Activated B cell treated with CpG ODN at 0.5 μM for 24 hours (primary cell): ENCODE measurements around the gene PPFIA1. TPM values are rescaled to one million over a fixed set of nuclear protein-coding genes. Genes with fewer than 3 reads are reported as not detected.
"Not testable (repeated sequence)": the region's sequence is repeated elsewhere in the genome, so short reads cannot be mapped to it uniquely, and the experiment has no call there.

Experiments used
- ATAC-seq: fragments of 200-7000 bp; cut with Tn5 transposase; one replicate; pipeline ENCODE4 v1.10.0; 2021; ENCODE audit warnings: low read depth, mild to moderate bottlenecking, moderate library complexity
- CTCF ChIA-PET: fragments of 350-600 bp; sonication (Branson Sonifier 250); formaldehyde crosslinking; loops from one replicate; lab custom pipeline; 2021; ENCODE audit warnings: antibody characterized with exemption; lab: Charles Lee
- POLR2A ChIA-PET: fragments of 350-600 bp; sonication (Branson Sonifier 250); formaldehyde crosslinking; loops from one replicate; lab custom pipeline; 2021; ENCODE audit warnings: antibody characterized with exemption; lab: Charles Lee
- DNase-seq: peaks from one replicate; pipeline ENCODE4 v3.0.0; 2022
- H3K27ac Mint-ChIP-seq: one replicate; pipeline ENCODE4 v1.8.0; 2020; ENCODE audit warnings: mixed read lengths
- H3K27me3 Mint-ChIP-seq: one replicate; pipeline ENCODE4 v1.8.0; 2021; ENCODE audit warnings: mixed read lengths
- H3K36me3 Mint-ChIP-seq: one replicate; pipeline ENCODE4 v1.8.0; 2021; ENCODE audit warnings: low read depth, mixed read lengths
- H3K4me1 Mint-ChIP-seq: one replicate; pipeline ENCODE4 v1.8.0; 2021; ENCODE audit warnings: mixed read lengths
- H3K4me3 Mint-ChIP-seq: one replicate; pipeline ENCODE4 v1.8.0; 2020; ENCODE audit warnings: mild to moderate bottlenecking, mixed read lengths
- H3K9me3 Mint-ChIP-seq: one replicate; pipeline ENCODE4 v1.8.0; 2020; ENCODE audit warnings: mixed read lengths
- CTCF ChIP-seq: fragments of 200-600 bp; IDR thresholded peaks from one replicate; pipeline ENCODE4 v1.8.0; 2022; ENCODE audit warnings: antibody characterized with exemption, mild to moderate bottlenecking
- intact Hi-C: fragments of 100-400 bp; cut with micrococcal nuclease; formaldehyde crosslinking; loops from one replicate; pipeline ENCODE4 v1.15.1; 2024
- total RNA-seq: library from RNA; stranded (reverse); gene quantifications from 2 replicates; pipeline ENCODE4 v1.2.3, GENCODE V29; 2022

PPFIA1 gene
- total RNA-seq, 1 donor from 2014 or later = 53.3 TPM

- CTCF ChIA-PET = no interaction called here
- ATAC-seq = no peak
- TF ChIP-seq CTCF = no peak
- POLR2A ChIA-PET = no interaction called here
- Mint-ChIP-seq H3K36me3 (peaks cover 81% of the 10 kb centered on the region), H3K27ac (no peak overlapping the region), H3K4me3 (no peak overlapping the region), H3K4me1 (peaks cover 6% of the 10 kb centered on the region), H3K27me3 (no peaks in the 10 kb centered on the region), H3K9me3 (no peaks in the 10 kb centered on the region)
- DNase-seq = no peak
- intact Hi-C loops = no loop called here
These were observed 56.3 kb downstream of the PPFIA1 start for GRCh38 chr11:70326833-70327232.

GRCh38 chr11:70327717-70328116 lies 57.2 kb downstream of the PPFIA1 start:
- ChIA-PET CTCF (no interaction called here), POLR2A (no interaction called here)
- H3K9me3 Mint-ChIP-seq = no peaks in the 10 kb centered on the region

GRCh38 chr11:70328556-70328955 lies 58.1 kb downstream of the PPFIA1 start:
- no peak for DNase-seq
- Mint-ChIP-seq H3K27me3 (no peaks in the 10 kb centered on the region), H3K27ac (no peak overlapping the region), H3K4me3 (no peak overlapping the region), H3K9me3 (no peaks in the 10 kb centered on the region), H3K4me1 (peaks cover 6% of the 10 kb centered on the region), H3K36me3 (peaks cover 84% of the 10 kb centered on the region)
- ChIA-PET POLR2A (no interaction called here), CTCF (no interaction called here)
- TF ChIP-seq CTCF = no peak
- intact Hi-C loops = no loop called here
- ATAC-seq = no peak

More at GRCh38 chr11:70327717-70328116, 57.2 kb downstream of the PPFIA1 start:
- intact Hi-C loops = no loop called here
- Mint-ChIP-seq H3K36me3 (peaks cover 81% of the 10 kb centered on the region), H3K4me1 (peaks cover 6% of the 10 kb centered on the region), H3K27ac (no peak overlapping the region), H3K4me3 (no peak overlapping the region), H3K27me3 (no peaks in the 10 kb centered on the region)
- no peak for TF ChIP-seq CTCF
- no peak for ATAC-seq
- no peak for DNase-seq

- H3K27ac Mint-ChIP-seq, ATAC-seq, H3K4me3 Mint-ChIP-seq, H3K4me1 Mint-ChIP-seq, intact Hi-C loops, H3K27me3 Mint-ChIP-seq, POLR2A ChIA-PET, DNase-seq, H3K9me3 Mint-ChIP-seq, CTCF ChIA-PET: not testable (repeated sequence)
- peaks cover 89% of the 10 kb centered on the region for H3K36me3 Mint-ChIP-seq
These were observed 60.9 kb downstream of the PPFIA1 start for GRCh38 chr11:70331320-70331843.

GRCh38 chr11:70331901-70332300 lies 61.4 kb downstream of the PPFIA1 start:
- no peaks in the 10 kb centered on the region for H3K27me3 Mint-ChIP-seq
- DNase-seq (no peak), ATAC-seq (no peak)
- H3K27ac Mint-ChIP-seq = no peak overlapping the region
- intact Hi-C loops = no loop called here
- TF ChIP-seq CTCF = no peak
- peaks cover 89% of the 10 kb centered on the region for H3K36me3 Mint-ChIP-seq
- H3K4me1 Mint-ChIP-seq = peaks cover 3% of the 10 kb centered on the region
- H3K9me3 Mint-ChIP-seq = no peaks in the 10 kb centered on the region
- H3K4me3 Mint-ChIP-seq = no peak overlapping the region
- CTCF ChIA-PET = no interaction called here
- POLR2A ChIA-PET = no interaction called here

GRCh38 chr11:70332567-70332966 lies 62.1 kb downstream of the PPFIA1 start:
- POLR2A ChIA-PET = no interaction called here
- H3K36me3 Mint-ChIP-seq = peaks cover 88% of the 10 kb centered on the region
- ATAC-seq (no peak), DNase-seq (no peak)
- CTCF ChIA-PET = interaction anchor here (1.1 kb wide), 1 partner anchor 20 kb away, joined by 3 read pairs; no protein-coding TSS in a partner anchor
- intact Hi-C loops = no loop called here
- H3K9me3 Mint-ChIP-seq = no peaks in the 10 kb centered on the region
- peaks cover 3% of the 10 kb centered on the region for H3K4me1 Mint-ChIP-seq
- H3K27ac Mint-ChIP-seq = no peak overlapping the region
- H3K4me3 Mint-ChIP-seq = no peak overlapping the region
- no peaks in the 10 kb centered on the region for H3K27me3 Mint-ChIP-seq
- no peak for TF ChIP-seq CTCF
